HepG2 (cell line): ENCODE data around the gene RPEL1. TPM values are rescaled to one million over a fixed set of nuclear protein-coding genes. Genes with fewer than 3 reads are reported as not detected.

Experiments
- ATAC-seq: fragments of 200-7000 bp; cut with Tn5 transposase; 3 replicates; pipeline ENCODE4 v1.9.1; 2020; ENCODE audit warnings: mild to moderate bottlenecking, moderate library complexity
- BruUV-seq: library from RNA; stranded (reverse); fragments of 400-500 nt; replicated peaks from 2 replicates; lab custom pipeline; 2021; lab: Mats Ljungman, UMichigan
- CTCF ChIA-PET: fragments of 300-600 bp; formaldehyde crosslinking; extraction: SDS; loops from one replicate; lab custom pipeline; 2021; ENCODE audit warnings: low total read pairs, inconsistent platforms, low intra/inter-chr PET ratio; lab: Yijun Ruan, JAX
- POLR2A ChIA-PET: fragments of 350-600 bp; sonication (Branson Sonifier 250); formaldehyde crosslinking; loops from one replicate; lab custom pipeline; 2020; ENCODE audit warnings: antibody characterized with exemption, inconsistent platforms; lab: Yijun Ruan, JAX
- DNase-seq: peaks from one replicate; pipeline ENCODE4 v3.0.0-alpha.2; 2015; ENCODE audit warnings: low spot score
- FAIRE-seq: peaks from 3 replicates; lab custom pipeline; 2011; peaks lifted over from hg19 to GRCh38; lab: Jason Lieb, UNC
- H2AFZ ChIP-seq: one replicate; pipeline ENCODE4 v1.6.1; 2011; ENCODE audit warnings: low read length, inconsistent platforms
- H3K27ac ChIP-seq: fragments of 300-600 bp; 3 replicates; pipeline ENCODE4 v1.8.0; 2011; ENCODE audit warnings: mixed run types, mild to moderate bottlenecking, mixed read lengths, low read length, inconsistent platforms; ENCODE audit not compliant: insufficient read depth; ENCODE audit errors: extremely low read length
- H3K27me3 ChIP-seq, 2 experiments: fragments of 200-600 bp in 1 of 2; 2 replicates in 1 of 2; 3 replicates in 1 of 2; pipeline versions ENCODE4 v1.6.0 to v1.8.0; 2011; ENCODE audit warnings: low read length in 2 of 2, mild to moderate bottlenecking in 2 of 2, moderate library complexity in 2 of 2, inconsistent platforms in 1 of 2; ENCODE audit not compliant: insufficient read depth in 2 of 2, control insufficient read depth in 1 of 2
- H3K36me3 ChIP-seq, 2 experiments: fragments of 200-600 bp in 1 of 2; replicated peaks in 1 of 2; 2 replicates in 1 of 2; 3 replicates in 1 of 2; pipeline versions ENCODE4 v1.5.1 to v1.8.0; 2011; ENCODE audit warnings: low read length in 2 of 2, inconsistent platforms in 1 of 2; ENCODE audit not compliant: insufficient read depth in 2 of 2, control insufficient read depth in 1 of 2
- H3K4me1 ChIP-seq: 2 replicates; pipeline ENCODE4 v1.5.1; 2012; ENCODE audit warnings: low read length, inconsistent platforms; ENCODE audit not compliant: insufficient read depth
- H3K4me2 ChIP-seq: 2 replicates; pipeline ENCODE4 v1.6.0; 2011; ENCODE audit warnings: low read depth, low read length, inconsistent platforms
- H3K4me3 ChIP-seq, 3 experiments: fragments of 200-600 bp in 1 of 3; sonication (generic), shearing (Covaris generic) in 1 of 3; replicated peaks in 1 of 3; 2 replicates each; pipeline ENCODE4 v1.5.1; 2011 to 2016; ENCODE audit warnings: low read length in 3 of 3, inconsistent platforms in 2 of 3, low read depth in 2 of 3, mild to moderate bottlenecking in 2 of 3, control low read depth in 1 of 3, mixed read lengths in 1 of 3; ENCODE audit not compliant: insufficient read depth in 1 of 3
- H3K79me2 ChIP-seq: one replicate; pipeline ENCODE4 v1.6.1; 2011; ENCODE audit warnings: low read length, inconsistent platforms; ENCODE audit not compliant: insufficient read depth
- H3K9ac ChIP-seq: 2 replicates; pipeline ENCODE4 v1.6.0; 2011; ENCODE audit warnings: mild to moderate bottlenecking, low read depth, low read length, inconsistent platforms; ENCODE audit not compliant: insufficient read depth
- H3K9me3 ChIP-seq: 2 replicates; pipeline ENCODE4 v1.5.1; 2012; ENCODE audit warnings: mild to moderate bottlenecking, low read length
- H4K20me1 ChIP-seq: 2 replicates; pipeline ENCODE4 v1.6.0; 2011; ENCODE audit warnings: inconsistent platforms, mild to moderate bottlenecking, low read length, moderate library complexity; ENCODE audit not compliant: insufficient read depth
- ARID5B ChIP-seq: IDR thresholded peaks from 2 replicates; pipeline ENCODE4 v1.4.0; 2020; ENCODE audit warnings: mild to moderate bottlenecking, missing genetic modification reagents
- ATAD3A ChIP-seq: sonication (generic); formaldehyde crosslinking; IDR thresholded peaks from 2 replicates; pipeline ENCODE4 v1.4.0; 2020; ENCODE audit warnings: missing genetic modification reagents
- CSRNP2 ChIP-seq: sonication (generic); formaldehyde crosslinking; conservative IDR thresholded peaks from 2 replicates; pipeline ENCODE4 v1.8.0; 2022; ENCODE audit warnings: low read depth, missing genetic modification reagents
- MNT ChIP-seq: fragments of 450-650 bp; IDR thresholded peaks from 2 replicates; pipeline ENCODE4 v1.6.1; 2016
- RFXANK ChIP-seq: IDR thresholded peaks from 2 replicates; pipeline ENCODE4 v1.6.1; 2016
- TAF15 ChIP-seq: fragments of 200-400 bp; formaldehyde crosslinking; IDR thresholded peaks from one replicate; pipeline ENCODE4 v1.6.1; 2018; ENCODE audit warnings: mild to moderate bottlenecking, low read depth, low read length; ENCODE audit not compliant: poor library complexity, severe bottlenecking
- ZNF556 ChIP-seq: sonication (generic); formaldehyde crosslinking; IDR thresholded peaks from 2 replicates; pipeline ENCODE4 v1.4.0; 2020; ENCODE audit warnings: mild to moderate bottlenecking, missing genetic modification reagents, borderline replicate concordance
- WGBS: methylation state at CpG from one replicate; pipeline ENCODE4 v1.1.6; 2017; ENCODE audit warnings: low lambda C conversion rate; 5-methylcytosine and 5-hydroxymethylcytosine counted together
- in situ Hi-C: cut with HindIII; loops from 2 replicates; pipeline ENCODE4 v1.10.0; 2017; ENCODE audit warnings: low pct_unique_long_range_greater_than_20kb; ENCODE audit not compliant: extremely low pct_ligation_motif_present
- intact Hi-C: fragments of 100-400 bp; cut with micrococcal nuclease; formaldehyde crosslinking; loops from one replicate; pipeline ENCODE4 v1.10.0; 2022; ENCODE audit not compliant: unreplicated experiment
- polyA plus RNA-seq, 8 experiments: library from polyadenylated mRNA; depleted of rRNA in 3 of 8; stranded (reverse) in 7 of 8; unstranded in 1 of 8; fragments of >200 nt; fragmentation: Illumina TruSeq in 4 of 8; extraction: Trizol in 4 of 8; gene quantifications; 2 replicates each; pipeline versions ENCODE4 v1.2.1 to v1.2.3, GENCODE V29; 2011 to 2016; ENCODE audit warnings: low read depth in 4 of 8, missing spikeins in 1 of 8, mixed read lengths in 1 of 8; ENCODE audit not compliant: insufficient read depth in 1 of 8
- total RNA-seq, 5 experiments: library from RNA; depleted of rRNA; stranded (reverse); fragments of >200 nt; fragmentation: Illumina TruSeq; extraction: Trizol; gene quantifications; 2 replicates each; pipeline ENCODE4 v1.2.3, GENCODE V29; 2016; ENCODE audit warnings: low read depth in 1 of 5

RPEL1 gene
- total and polyA plus RNA-seq, 2 of the 13 experiments (the other 11 are each of a cell fraction or from before 2014, with no cell fraction given): 0.04 to 0.07 TPM

- CTCF ChIA-PET: no interaction called here
- WGBS: 40% methylated on average over 2 of the region's 3 CpGs
- ATAC-seq: no peak
These were observed 16.5 kb downstream of the RPEL1 start for GRCh38 chr10:103262229-103262628.

GRCh38 chr10:103265717-103266329 is 20.1 kb downstream of the RPEL1 start:
- in situ Hi-C loops (no loop called here), intact Hi-C loops (no loop called here)
- Histone ChIP-seq H4K20me1 (no peaks in the 10 kb centered on the region), H3K4me3 (no peak overlapping the region), H3K9me3 (no peaks in the 10 kb centered on the region), H3K4me1 (peaks cover 5% of the 10 kb centered on the region; the same call in 1 of the 2 replicates), H3K4me2 (no peak overlapping the region), H3K27ac (no peak overlapping the region), H3K9ac (no peak overlapping the region), H3K79me2 (no peaks in the 10 kb centered on the region), H2AFZ (no peak overlapping the region), H3K27me3 (no peaks in the 10 kb centered on the region), H3K36me3 (no peaks in the 10 kb centered on the region)
- BruUV-seq: no TSS peak
- ATAC-seq (peak; percentile 74), DNase-seq (peak; percentile 63), FAIRE-seq (peak; percentile 69)
- WGBS: 22% methylated on average over 11 of the region's 11 CpGs
- POLR2A ChIA-PET: no interaction called here
- CTCF ChIA-PET: no interaction called here
- TF ChIP-seq CSRNP2 (CRISPR knock-in tag) (no peak), ATAD3A (no peak; the same call in 1 of the 2 replicates), TAF15 (no peak), ARID5B (CRISPR knock-in tag) (peak; percentile 37; the same call in 1 of the 2 replicates), ZNF556 (no peak)

More at GRCh38 chr10:103262229-103262628, 16.5 kb downstream of the RPEL1 start:
- no peak overlapping the region for H3K4me3 ChIP-seq
- intact Hi-C loops (no loop called here), in situ Hi-C loops (no loop called here)
- H3K27me3 ChIP-seq: no peaks in the 10 kb centered on the region
- H3K4me1 ChIP-seq: peaks cover 20% of the 10 kb centered on the region
- H3K36me3 ChIP-seq: no peaks in the 10 kb centered on the region
- H3K4me2 ChIP-seq: no peak overlapping the region
- DNase-seq (no peak), FAIRE-seq (no peak)
- no peak overlapping the region for H2AFZ ChIP-seq
- H4K20me1 ChIP-seq: no peaks in the 10 kb centered on the region
- H3K9me3 ChIP-seq: peaks cover 10% of the 10 kb centered on the region; the same call in 1 of the 2 replicates
- no peak overlapping the region for H3K27ac ChIP-seq
- H3K79me2 ChIP-seq: no peaks in the 10 kb centered on the region
- H3K9ac ChIP-seq: no peak overlapping the region
- TF ChIP-seq RFXANK (CRISPR knock-in tag) (no peak), MNT (peak; percentile 17; the same call in 1 of the 2 replicates)
- POLR2A ChIA-PET: no interaction called here
- BruUV-seq: no TSS peak
